Middle frontal gyrus (tissue), 1 donor: ENCODE measurements around the gene C1QC.
"Not testable (repeated sequence)": the region's sequence is repeated elsewhere in the genome, so short reads cannot be mapped to it uniquely, and the experiment has no call there.

Source experiments
- DNase-seq: peaks from one replicate; pipeline ENCODE4 v3.0.0-alpha.2; 2015; ENCODE audit warnings: low spot score; ENCODE audit errors: extremely low spot score

The C1QC gene

GRCh38 chr1:22646384-22646783 is 3.0 kb downstream of the C1QC start:
- DNase-seq, result no peak

- no peak for DNase-seq
Measured at GRCh38 chr1:22650089-22650693, 6.8 kb downstream of the C1QC start.

DNA sequence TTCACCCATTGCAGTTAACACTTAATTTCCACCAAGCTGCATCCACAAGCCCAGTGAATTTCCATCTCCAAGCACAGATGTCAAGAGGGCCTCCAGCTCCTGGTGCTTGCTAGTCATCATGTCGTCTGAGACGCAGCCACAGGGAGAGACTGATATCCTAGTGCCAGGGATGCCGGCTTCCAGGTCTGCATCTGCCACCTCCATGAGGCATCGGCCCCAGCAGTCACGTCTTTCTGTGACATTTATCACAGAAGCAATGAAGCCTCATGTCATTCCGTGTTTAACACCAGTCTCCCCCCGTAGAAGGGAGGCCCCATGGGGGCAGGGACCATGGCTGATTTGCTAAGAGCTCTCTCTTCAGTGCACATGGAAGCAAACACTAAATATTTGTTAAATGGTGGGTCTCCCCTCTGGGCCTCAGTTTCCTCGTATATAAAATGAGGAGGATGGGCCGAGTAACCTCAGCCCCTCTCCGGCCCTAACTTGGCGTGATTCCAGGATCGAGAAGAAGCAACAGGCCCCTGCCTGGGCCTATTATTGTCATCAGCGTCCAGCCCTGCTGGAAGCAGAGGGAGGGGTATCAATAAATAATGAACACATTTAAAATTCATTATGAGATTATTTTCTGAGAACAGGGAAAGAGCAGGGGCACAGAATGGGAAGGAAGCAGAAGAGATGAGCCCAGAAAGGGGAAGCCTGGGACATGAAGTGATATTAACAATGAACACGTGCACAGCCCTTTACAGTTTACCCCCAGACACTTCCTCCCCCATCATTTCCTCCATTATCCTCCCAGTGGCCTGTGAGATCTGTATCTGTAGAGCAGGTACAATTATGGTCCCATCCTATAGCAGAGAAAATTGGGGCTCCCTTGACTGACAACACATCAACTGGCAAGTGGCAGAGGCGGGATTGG is 8.8 kb downstream of the C1QC start:
- no peak for DNase-seq

GRCh38 chr1:22652881-22653316 is 9.5 kb downstream of the C1QC start, which contains the start of gene C1QB:
C1QB (plus strand) TSS chr1:22653236; CDS start chr1:22659463, 6,227 bp downstream.
- DNase-seq, result peak; percentile 22

- DNase-seq, result no peak
Measured at GRCh38 chr1:22654692-22655091, 11.3 kb downstream of the C1QC start.

DNA sequence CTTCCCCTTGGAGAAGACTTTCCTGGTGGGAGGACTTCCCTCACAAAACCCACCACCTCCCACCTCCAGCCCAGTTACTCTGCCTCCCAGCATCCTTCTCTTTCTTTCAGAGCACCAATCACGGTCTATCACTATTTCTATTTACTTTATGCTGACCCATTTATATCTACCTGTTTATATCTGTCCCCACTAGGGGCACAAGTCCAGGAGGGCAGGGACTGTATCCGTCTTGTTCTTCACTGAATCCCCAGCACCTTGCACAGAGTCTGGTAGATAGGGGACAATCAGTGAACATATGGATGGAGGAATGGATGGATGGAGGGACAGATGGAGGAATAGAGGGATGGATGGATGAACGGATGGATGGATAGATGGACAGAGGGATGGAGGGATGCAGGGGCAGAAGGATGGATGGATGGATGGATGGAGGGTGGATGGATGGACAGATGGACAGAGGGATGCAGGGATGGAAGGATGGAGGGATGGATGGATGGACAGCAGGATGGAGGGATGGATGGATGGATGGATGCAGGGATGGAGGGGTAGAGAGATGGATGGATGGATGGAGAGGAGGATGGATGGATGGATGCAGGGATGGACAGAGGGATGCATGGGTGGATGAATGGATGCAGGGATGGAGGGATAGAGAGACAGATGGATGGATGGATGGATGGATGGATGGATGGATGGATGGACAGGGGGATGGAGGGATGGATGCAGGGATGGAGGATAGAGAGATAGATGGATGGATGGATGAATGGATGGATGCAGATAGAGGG is 15.1 kb downstream of the C1QC start:
- DNase-seq, result no peak

DNA sequence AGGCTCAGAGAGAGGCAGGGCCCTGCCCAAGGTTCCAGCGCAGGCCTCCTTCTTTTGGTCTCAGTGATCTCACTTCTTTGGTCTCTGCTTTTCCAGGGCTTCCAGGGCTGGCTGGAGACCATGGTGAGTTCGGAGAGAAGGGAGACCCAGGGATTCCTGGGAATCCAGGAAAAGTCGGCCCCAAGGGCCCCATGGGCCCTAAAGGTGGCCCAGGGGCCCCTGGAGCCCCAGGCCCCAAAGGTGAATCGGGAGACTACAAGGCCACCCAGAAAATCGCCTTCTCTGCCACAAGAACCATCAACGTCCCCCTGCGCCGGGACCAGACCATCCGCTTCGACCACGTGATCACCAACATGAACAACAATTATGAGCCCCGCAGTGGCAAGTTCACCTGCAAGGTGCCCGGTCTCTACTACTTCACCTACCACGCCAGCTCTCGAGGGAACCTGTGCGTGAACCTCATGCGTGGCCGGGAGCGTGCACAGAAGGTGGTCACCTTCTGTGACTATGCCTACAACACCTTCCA is 17.3 kb downstream of the C1QC start:
- no peak for DNase-seq

GRCh38 chr1:22661880-22662279 is 18.4 kb downstream of the C1QC start:
- no peak for DNase-seq

DNA sequence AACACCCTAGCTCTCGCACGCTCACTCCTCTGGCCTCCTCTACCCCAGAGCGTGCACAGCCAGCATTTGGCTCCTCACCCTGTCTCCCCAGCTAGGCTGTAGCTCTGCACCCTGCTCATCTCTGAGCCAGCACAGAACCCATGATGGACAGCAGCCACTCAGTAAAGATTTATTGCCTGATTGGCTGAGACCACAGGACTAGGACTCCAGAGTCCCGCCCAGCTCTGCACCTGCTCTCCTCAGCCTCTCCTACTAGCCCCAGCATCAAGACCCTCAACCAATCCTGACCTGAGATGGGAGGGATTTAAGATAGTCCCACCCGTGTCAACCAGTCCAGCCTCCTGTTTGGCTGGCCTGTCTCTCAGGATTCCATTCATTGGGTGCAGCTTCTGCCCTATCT is 18.9 kb downstream of the C1QC start:
- DNase-seq, result no peak

DNA sequence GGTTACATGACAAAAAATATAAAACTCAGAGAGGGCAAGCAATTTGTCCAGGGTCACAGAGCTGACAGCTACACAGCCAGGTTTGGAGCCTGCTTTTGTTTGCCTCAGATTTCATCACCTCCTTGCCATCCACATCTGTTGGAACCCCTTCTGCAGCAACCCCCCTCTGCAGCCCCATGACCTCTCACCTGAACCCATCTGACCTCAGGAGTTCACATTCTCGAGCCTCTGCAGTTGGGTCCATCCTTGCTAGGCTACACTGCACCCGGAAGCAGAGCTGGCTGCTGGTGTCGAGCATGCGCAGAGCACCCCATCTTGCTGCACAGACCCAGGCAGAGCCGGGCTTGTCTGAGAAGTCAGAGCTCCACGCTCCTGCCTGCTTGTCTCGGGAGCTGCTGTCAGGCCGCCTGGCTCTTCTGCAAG is 19.6 kb downstream of the C1QC start:
- no peak for DNase-seq

- no peak for DNase-seq
Measured at GRCh38 chr1:22665752-22666151, 22.3 kb downstream of the C1QC start.

DNA sequence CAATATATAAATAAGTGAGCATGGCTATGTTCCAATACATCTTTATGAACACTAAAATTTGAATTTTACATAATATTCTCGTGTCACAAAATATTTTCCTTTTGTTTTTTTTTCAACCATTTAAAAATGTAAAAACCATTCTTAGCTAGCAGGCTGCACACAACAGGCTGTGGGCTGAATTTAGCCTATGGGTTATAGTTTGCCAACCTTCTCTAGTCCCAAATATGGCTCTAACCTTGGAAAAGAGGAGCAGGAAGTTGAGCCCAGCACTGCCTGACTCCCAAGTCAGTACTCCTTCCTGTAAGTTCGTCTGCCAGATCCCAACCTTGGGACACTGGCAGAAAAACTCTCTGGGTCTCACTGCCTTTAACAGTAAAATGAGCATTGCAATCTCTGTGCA is 23.0 kb downstream of the C1QC start:
- no peak for DNase-seq

GRCh38 chr1:22668840-22669239 is 25.4 kb downstream of the C1QC start:
- DNase-seq, result not testable (repeated sequence)

DNA sequence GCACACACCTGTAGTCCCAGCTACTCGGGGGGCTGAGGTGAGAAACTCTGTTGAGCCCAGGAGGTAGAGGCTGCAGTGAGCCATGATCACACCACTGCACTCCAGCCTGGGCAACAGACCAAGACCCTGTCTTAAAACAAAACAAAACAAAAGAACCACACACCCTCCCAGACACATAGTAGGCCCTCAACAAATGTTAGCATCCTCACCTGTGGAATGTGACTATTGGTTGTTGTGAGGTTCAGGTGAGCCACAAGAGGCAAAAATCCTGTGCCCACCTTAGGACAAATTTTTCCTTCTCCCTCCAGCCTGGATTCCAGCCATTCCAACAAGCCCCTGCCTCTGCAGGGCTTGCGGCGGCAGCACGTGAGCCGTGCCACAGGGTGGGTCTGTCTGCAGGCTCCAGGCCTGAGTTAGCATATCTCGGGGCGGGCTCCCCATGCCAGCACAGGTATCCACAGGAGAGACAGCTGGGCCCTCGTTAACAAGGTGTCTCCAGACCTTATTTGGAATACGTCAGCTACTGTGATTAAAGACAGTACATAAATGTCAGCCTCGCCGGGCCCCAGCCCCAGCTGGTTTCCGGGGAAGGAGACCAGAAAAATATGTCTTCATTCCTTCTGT is 27.0 kb downstream of the C1QC start:
- no peak for DNase-seq

DNA sequence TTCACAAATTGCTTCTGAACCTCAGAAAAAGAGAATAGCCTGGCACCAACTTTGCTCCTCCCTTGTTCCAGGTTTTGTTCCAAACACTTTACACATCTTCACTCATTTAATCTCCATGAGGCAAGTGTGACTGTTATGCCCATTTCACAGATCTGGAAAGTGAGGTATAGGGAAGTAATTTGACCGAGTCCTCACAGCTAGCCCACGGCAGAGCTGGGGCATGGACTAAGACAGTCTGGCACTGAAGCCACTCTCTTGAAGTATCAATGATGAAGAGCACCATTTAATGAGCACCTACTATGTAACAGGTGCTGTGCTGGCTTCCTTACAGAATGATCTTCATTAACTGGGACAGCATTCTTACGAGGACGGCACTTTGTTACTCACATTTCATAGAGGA is 28.6 kb downstream of the C1QC start:
- no peak for DNase-seq

DNA sequence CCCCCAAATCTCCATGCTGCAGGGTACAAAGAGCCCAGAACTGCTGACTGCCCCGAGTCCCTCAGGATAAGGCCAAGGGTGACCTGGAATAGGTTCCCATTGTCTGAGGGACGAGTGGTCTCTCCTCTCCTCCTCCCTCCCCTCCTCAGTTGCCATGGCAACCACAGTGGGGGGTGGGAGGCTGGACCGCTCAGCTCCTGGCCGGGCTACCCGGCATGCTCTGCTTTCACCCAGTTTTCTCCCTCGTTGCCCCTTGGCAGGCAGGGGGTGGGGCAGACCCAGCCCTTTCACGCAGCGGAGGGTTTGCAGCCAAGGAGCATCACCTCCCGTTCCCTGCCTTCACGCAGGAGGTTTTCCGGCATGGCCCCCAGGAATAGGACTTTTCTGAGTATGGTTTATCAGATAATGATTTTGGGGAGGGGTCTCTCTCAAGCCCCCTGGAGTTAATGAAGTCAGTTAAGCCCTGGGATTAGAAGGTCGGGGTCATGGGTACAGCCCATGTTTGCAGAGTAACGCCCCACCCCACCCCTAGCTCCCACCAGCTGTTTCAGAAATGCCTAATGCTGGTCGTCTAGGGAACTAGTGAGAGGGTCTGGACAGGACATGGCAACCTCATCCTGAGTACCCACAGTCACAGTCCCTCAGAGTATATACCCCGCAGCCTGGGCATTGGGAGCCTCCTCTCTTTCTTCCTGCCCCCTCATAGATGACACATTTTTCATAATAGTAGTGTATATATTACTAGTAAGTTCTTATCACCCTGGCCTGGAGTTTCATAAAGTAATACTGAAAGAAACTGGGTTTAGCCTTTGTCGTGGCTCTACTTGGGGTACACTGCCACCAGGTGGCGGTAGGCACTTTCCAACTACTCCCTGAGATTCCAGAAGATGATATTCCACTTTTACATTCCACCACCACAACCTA is 30.3 kb downstream of the C1QC start:
- DNase-seq, result peak; percentile 11

GRCh38 chr1:22674410-22674749 is 30.9 kb downstream of the C1QC start:
- DNase-seq, result no peak

DNA sequence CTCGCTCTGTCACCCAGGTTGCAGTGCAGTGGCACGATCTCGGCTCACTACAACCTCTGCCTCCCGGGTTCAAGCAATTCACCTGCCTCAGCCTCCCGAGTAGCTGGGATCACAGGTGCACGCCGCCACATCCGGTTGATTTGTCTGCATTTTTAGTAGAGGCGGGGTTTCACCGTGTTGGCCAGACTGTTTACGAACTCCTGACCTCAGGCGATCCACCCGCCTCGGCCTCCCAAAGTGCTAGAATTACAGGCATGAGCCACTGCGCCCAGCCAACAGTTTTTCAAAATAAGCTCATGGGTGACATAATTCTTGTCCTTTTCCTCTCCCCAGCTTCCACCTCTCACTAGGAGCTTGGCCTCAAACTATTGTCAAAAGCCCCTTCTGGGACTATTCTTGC is 32.7 kb downstream of the C1QC start:
- DNase-seq, result not testable (repeated sequence)

DNA sequence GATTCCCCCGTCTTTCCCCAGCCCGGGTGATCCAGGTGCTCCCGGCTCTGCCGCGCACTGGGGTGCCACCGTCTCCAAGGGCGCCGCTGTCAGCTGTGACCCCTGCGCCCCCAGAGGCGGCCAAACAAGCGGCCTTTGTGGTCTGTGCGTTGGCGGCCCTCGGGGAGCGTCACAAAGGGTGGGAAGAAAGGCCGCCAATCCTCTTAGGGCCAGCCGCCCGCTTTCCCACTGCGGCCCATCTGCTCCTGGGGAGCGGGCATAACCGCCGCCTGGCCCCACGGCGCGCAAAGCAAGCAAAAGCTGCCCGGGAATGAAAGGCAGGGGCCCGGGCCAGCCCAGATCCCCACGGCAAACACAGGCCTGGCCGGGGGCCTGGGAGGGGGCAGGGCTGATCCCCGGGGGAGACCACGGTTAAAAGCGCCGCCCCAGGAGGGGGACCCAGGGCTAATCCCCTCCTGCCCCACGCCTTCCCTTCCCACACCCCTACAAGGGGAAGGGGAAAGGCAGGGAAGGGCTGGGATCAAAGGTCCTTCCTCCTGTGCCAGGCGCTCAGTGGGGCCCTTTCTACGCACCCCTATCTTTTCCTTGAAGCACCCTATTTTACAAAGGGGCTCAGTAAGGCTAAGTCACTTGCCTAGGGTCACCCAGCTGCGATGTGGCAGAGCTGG is 33.6 kb downstream of the C1QC start:
- DNase-seq, result no peak
